Type B pancreatic cell (in vitro differentiated cells): ENCODE measurements around the gene APOBEC3G. TPM values are rescaled to one million over a fixed set of nuclear protein-coding genes. Genes with fewer than 3 reads are reported as not detected.

ENCODE experiments used
- DNase-seq: peaks from one replicate; pipeline ENCODE4 v3.0.0; 2021; ENCODE audit warnings: mixed read lengths; ENCODE audit not compliant: unreplicated experiment; ENCODE audit errors: extremely low spot score
- H3K27ac Mint-ChIP-seq: 2 replicates; pipeline ENCODE4 v1.8.0; 2021; ENCODE audit warnings: mild to moderate bottlenecking, mixed read lengths
- H3K27me3 Mint-ChIP-seq: 2 replicates; pipeline ENCODE4 v1.8.0; 2021; ENCODE audit warnings: mixed read lengths
- H3K36me3 Mint-ChIP-seq: 2 replicates; pipeline ENCODE4 v1.8.0; 2021; ENCODE audit warnings: mixed read lengths
- H3K4me1 Mint-ChIP-seq: one replicate; pipeline ENCODE4 v1.8.0; 2021; ENCODE audit warnings: mixed read lengths; ENCODE audit not compliant: unreplicated experiment
- H3K4me3 Mint-ChIP-seq: 2 replicates; pipeline ENCODE4 v1.8.0; 2021; ENCODE audit warnings: mild to moderate bottlenecking, mixed read lengths
- H3K9me3 Mint-ChIP-seq: 2 replicates; pipeline ENCODE4 v1.8.0; 2021; ENCODE audit warnings: mixed read lengths
- CTCF ChIP-seq: fragments of 200-600 bp; sonication (generic); conservative IDR thresholded peaks from 2 replicates; pipeline ENCODE4 v1.5.0; 2021; ENCODE audit warnings: antibody characterized with exemption, mild to moderate bottlenecking
- total RNA-seq: library from RNA; stranded (reverse); gene quantifications from 2 replicates; pipeline ENCODE4 v1.2.1, GENCODE V29; 2021; ENCODE audit warnings: low replicate concordance

APOBEC3G gene
- total RNA-seq, 1 donor from 2014 or later = 5.6 TPM

- H3K4me3 Mint-ChIP-seq = no peak overlapping the region
- no peak for DNase-seq
- peaks cover 15% of the 10 kb centered on the region for H3K4me1 Mint-ChIP-seq
- TF ChIP-seq CTCF = no peak
- no peaks in the 10 kb centered on the region for H3K27me3 Mint-ChIP-seq
- H3K27ac Mint-ChIP-seq = no peak overlapping the region
- no peaks in the 10 kb centered on the region for H3K9me3 Mint-ChIP-seq
- no peaks in the 10 kb centered on the region for H3K36me3 Mint-ChIP-seq
These were observed 24.2 kb downstream of the APOBEC3G start for GRCh38 chr22:39101226-39101625.

GRCh38 chr22:39103431-39103830 lies 26.4 kb downstream of the APOBEC3G start:
- no peaks in the 10 kb centered on the region for H3K27me3 Mint-ChIP-seq
- H3K4me3 Mint-ChIP-seq = no peak overlapping the region

GRCh38 chr22:39106326-39106725 lies 29.3 kb downstream of the APOBEC3G start:
- Mint-ChIP-seq H3K27me3 (no peaks in the 10 kb centered on the region), H3K4me1 (peaks cover 7% of the 10 kb centered on the region), H3K9me3 (no peaks in the 10 kb centered on the region), H3K4me3 (no peak overlapping the region), H3K36me3 (no peaks in the 10 kb centered on the region), H3K27ac (no peak overlapping the region)
- DNase-seq = no peak
- TF ChIP-seq CTCF = no peak

More at GRCh38 chr22:39103431-39103830, 26.4 kb downstream of the APOBEC3G start:
- H3K4me1 Mint-ChIP-seq = peaks cover 5% of the 10 kb centered on the region
- no peak for DNase-seq
- no peak overlapping the region for H3K27ac Mint-ChIP-seq
- no peaks in the 10 kb centered on the region for H3K9me3 Mint-ChIP-seq
- no peaks in the 10 kb centered on the region for H3K36me3 Mint-ChIP-seq
- TF ChIP-seq CTCF = no peak

GRCh38 chr22:39108487-39108886 lies 31.4 kb downstream of the APOBEC3G start:
- Mint-ChIP-seq H3K9me3 (no peaks in the 10 kb centered on the region), H3K27me3 (no peaks in the 10 kb centered on the region), H3K4me3 (no peak overlapping the region), H3K36me3 (no peaks in the 10 kb centered on the region), H3K4me1 (peaks cover 12% of the 10 kb centered on the region), H3K27ac (no peak overlapping the region)
- no peak for DNase-seq
- TF ChIP-seq CTCF = no peak

- Mint-ChIP-seq H3K27ac (no peak overlapping the region), H3K36me3 (no peaks in the 10 kb centered on the region), H3K4me3 (no peak overlapping the region), H3K9me3 (no peaks in the 10 kb centered on the region), H3K4me1 (peaks cover 16% of the 10 kb centered on the region), H3K27me3 (peaks cover 4% of the 10 kb centered on the region)
- no peak for DNase-seq
- TF ChIP-seq CTCF = no peak
These were observed 32.3 kb downstream of the APOBEC3G start for GRCh38 chr22:39109361-39109760.
